GM06990 (cell line): ENCODE results near the gene PRICKLE2.
A peak's percentile ranks its signal among the peaks of the same experiment; 100 is the strongest.

Experiments used
- DNase-seq: peaks from one replicate; pipeline ENCODE4 v3.0.0-alpha.2; 2011; ENCODE audit not compliant: insufficient read length; ENCODE audit errors: extremely low read depth
- H3K27me3 ChIP-seq: replicated peaks from 2 replicates; pipeline ENCODE4 v1.6.0; 2011; ENCODE audit warnings: low read length; ENCODE audit not compliant: control insufficient read depth, insufficient read depth
- H3K36me3 ChIP-seq: 2 replicates; pipeline ENCODE4 v1.5.1; 2011; ENCODE audit warnings: low read length; ENCODE audit not compliant: control insufficient read depth, insufficient read depth
- H3K4me3 ChIP-seq: replicated peaks from 2 replicates; pipeline ENCODE4 v1.5.1; 2011; ENCODE audit warnings: low read depth, mild to moderate bottlenecking, control low read depth, low read length
- TF ChIP-seq, protein P1 (sequence below): IDR thresholded peaks from 2 replicates; pipeline ENCODE4 v1.5.1; 2011; ENCODE audit warnings: low read length, control low read depth, mild to moderate bottlenecking, inconsistent platforms; ENCODE audit not compliant: insufficient read depth, poor library complexity, severe bottlenecking

PRICKLE2 gene

DNA sequence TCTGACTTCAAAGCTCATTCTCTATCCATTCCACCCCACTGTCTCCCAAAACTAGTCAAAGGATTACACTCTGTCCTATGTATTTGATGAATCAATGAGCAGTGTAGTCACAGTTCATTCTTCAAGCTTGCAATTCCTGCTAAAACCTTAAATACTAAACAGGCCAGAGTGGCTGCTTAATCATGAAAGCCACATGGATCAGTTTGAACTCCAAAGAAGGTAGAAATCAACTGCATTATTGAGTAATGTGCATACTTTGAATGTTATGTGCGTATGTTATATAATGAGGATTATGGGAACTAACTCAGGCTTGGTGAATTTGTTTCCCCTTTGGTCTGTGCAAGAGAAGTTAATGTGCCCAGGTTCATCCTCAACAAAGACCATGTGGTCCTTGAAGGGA, 45.4 kb downstream of the PRICKLE2 start:
- Histone ChIP-seq H3K36me3 (no peaks in the 10 kb centered on the region), H3K27me3 (no peaks in the 10 kb centered on the region), H3K4me3 (no peak overlapping the region)
- TF ChIP-seq, protein P1, sequence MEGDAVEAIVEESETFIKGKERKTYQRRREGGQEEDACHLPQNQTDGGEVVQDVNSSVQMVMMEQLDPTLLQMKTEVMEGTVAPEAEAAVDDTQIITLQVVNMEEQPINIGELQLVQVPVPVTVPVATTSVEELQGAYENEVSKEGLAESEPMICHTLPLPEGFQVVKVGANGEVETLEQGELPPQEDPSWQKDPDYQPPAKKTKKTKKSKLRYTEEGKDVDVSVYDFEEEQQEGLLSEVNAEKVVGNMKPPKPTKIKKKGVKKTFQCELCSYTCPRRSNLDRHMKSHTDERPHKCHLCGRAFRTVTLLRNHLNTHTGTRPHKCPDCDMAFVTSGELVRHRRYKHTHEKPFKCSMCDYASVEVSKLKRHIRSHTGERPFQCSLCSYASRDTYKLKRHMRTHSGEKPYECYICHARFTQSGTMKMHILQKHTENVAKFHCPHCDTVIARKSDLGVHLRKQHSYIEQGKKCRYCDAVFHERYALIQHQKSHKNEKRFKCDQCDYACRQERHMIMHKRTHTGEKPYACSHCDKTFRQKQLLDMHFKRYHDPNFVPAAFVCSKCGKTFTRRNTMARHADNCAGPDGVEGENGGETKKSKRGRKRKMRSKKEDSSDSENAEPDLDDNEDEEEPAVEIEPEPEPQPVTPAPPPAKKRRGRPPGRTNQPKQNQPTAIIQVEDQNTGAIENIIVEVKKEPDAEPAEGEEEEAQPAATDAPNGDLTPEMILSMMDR = no peak
- no peak for DNase-seq

DNA sequence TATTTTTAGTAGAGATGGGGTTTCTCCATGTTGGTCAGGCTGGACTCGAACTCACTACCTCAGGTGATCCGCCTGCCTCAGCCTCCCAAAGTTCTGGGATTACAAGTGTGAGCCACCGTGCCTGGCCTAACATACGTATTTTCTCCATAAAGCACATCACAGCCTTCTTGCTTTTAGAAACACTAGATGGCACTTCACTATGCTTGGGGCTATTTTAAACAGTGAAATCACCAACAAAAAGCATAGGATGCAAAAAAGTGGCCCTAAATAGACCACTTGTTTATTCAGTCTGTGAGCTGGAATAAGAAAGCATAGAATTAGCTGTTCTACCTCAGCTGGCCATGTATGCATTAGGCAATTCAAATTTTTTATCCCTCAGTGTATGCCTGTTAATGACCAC, 46.0 kb downstream of the PRICKLE2 start:
- DNase-seq = no peak
- TF ChIP-seq, protein P1 = no peak
- Histone ChIP-seq H3K27me3 (no peaks in the 10 kb centered on the region), H3K36me3 (no peaks in the 10 kb centered on the region), H3K4me3 (no peak overlapping the region)

DNA sequence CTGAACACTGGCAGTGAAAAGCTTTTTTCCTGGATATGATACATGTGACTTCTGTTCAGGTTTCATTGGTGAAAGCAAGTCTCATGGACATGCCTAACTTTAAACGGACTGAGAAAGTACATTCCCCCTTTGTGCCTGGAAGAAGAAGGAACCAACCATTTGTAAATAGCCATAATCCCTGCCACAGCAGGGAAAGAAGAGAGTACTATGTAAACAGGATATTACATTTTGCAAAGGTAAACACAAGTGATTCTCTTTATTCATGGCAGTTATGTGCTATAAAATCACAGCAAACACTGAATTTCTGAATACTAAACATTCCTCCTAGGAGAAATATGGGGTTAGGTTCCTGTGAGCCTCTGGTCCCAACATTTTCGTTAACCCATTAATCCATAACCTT, 46.8 kb downstream of the PRICKLE2 start:
- no peaks in the 10 kb centered on the region for H3K27me3 ChIP-seq
- no peaks in the 10 kb centered on the region for H3K36me3 ChIP-seq
- TF ChIP-seq, protein P1 = no peak
- DNase-seq = no peak
- H3K4me3 ChIP-seq = no peak overlapping the region

DNA sequence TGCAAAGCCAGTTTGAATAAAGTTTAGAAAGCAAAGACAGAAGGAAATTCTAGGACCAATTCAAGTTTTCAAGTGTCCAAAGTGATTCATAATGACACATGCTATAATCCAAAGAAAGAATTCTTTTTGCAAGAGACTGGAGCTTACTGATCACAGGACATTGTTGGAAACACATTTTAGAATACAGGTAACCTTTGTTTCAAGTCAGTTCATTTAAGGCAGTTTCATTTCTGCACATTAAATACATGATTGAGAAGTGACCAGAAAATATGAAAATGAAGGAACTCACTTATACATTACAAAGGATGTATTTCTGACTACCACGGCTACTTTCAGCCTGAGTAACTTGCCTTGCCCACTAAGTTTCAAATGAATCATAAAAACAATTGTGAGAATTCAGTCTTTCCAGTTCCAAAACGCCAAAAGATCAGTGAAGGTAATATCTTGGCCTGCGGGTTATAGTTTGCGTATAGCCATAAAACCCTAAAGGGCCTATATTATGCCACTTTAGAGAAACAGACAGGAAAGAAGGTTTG, 48.7 kb downstream of the PRICKLE2 start:
- Histone ChIP-seq H3K27me3 (no peaks in the 10 kb centered on the region), H3K4me3 (no peak overlapping the region), H3K36me3 (no peaks in the 10 kb centered on the region)
- TF ChIP-seq, protein P1 = no peak
- peak; percentile 26 for DNase-seq

DNA sequence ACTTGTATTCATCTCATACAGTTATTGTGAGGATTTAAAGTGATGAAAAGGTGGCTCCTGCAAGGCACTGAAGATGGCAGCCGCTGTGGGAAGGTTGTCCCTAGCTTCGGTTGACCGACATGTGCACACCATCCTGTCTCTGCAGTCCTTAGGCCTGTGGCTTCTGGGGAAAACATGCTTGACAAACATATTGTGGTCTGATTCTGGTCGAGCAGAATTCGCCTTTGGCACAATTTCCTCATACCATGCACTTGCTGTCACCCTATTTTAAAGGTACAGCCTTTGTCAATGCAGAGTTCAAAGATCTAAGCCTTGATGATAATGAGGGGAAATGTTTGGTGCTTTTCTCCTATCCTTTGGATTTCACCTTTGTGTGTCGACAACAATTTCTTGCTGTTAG, 50.9 kb downstream of the PRICKLE2 start:
- TF ChIP-seq, protein P1 = no peak
- no peak for DNase-seq
- Histone ChIP-seq H3K27me3 (no peaks in the 10 kb centered on the region), H3K36me3 (no peaks in the 10 kb centered on the region; the same call in 1 of the 2 replicates), H3K4me3 (no peak overlapping the region)

DNA sequence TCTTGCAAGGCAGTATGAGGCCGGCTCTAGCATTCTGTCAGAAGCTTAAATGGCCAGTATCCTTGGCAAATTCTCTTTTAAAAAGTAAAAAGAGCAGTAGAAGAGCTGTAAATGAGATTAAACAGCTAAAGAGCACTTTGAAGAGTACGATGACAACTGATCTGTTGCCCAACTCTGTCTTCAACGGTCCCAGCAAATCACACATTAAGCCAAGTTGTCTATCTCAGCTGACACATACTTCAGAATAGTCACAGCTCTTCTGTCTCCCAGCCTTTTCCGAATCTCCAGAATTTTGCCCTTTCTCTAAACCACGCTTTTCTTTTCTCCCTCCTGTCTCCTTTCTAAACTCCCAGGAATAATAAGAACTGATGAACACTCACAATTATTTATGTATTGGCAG, 51.7 kb downstream of the PRICKLE2 start:
- Histone ChIP-seq H3K36me3 (no peaks in the 10 kb centered on the region; the same call in 1 of the 2 replicates), H3K4me3 (no peak overlapping the region), H3K27me3 (no peaks in the 10 kb centered on the region)
- TF ChIP-seq, protein P1 = no peak
- DNase-seq = no peak
